Mesendoderm (in vitro differentiated cells): ENCODE data around the gene MYO6.

ENCODE experiments used
- DNase-seq: peaks from one replicate; pipeline ENCODE4 v3.0.0; 2013
- H2AK5ac ChIP-seq: 2 replicates; pipeline ENCODE4 v1.6.1; 2013; ENCODE audit warnings: low read length, inconsistent platforms
- H2BK120ac ChIP-seq: 2 replicates; pipeline ENCODE4 v1.6.1; 2013; ENCODE audit warnings: low read depth, mild to moderate bottlenecking, low read length, moderate library complexity, mixed read lengths
- H2BK15ac ChIP-seq: replicated peaks from 2 replicates; pipeline ENCODE4 v1.6.1; 2013; ENCODE audit warnings: low read depth, mild to moderate bottlenecking, moderate library complexity
- H2BK5ac ChIP-seq: 2 replicates; pipeline ENCODE4 v1.6.1; 2013; ENCODE audit warnings: low read length, inconsistent platforms
- H3K18ac ChIP-seq: 2 replicates; pipeline ENCODE4 v1.6.1; 2013; ENCODE audit warnings: mild to moderate bottlenecking, low read length, mixed read lengths
- H3K23ac ChIP-seq: one replicate; pipeline ENCODE4 v1.6.1; 2013; ENCODE audit warnings: low read length
- H3K27ac ChIP-seq: 2 replicates; pipeline ENCODE4 v1.5.1; 2013; ENCODE audit warnings: low read depth, mild to moderate bottlenecking, inconsistent platforms, low read length, moderate library complexity
- H3K27me3 ChIP-seq: 2 replicates; pipeline ENCODE4 v1.6.1; 2013; ENCODE audit warnings: low read length, control low read depth, mild to moderate bottlenecking, inconsistent platforms; ENCODE audit not compliant: insufficient read depth, poor library complexity
- H3K36me3 ChIP-seq: 2 replicates; pipeline ENCODE4 v1.6.1; 2013; ENCODE audit warnings: low read length, inconsistent platforms; ENCODE audit not compliant: control insufficient read depth, insufficient read depth
- H3K4ac ChIP-seq: one replicate; pipeline ENCODE4 v1.6.1; 2013; ENCODE audit warnings: low read depth, mild to moderate bottlenecking, low read length, moderate library complexity
- H3K4me1 ChIP-seq: 2 replicates; pipeline ENCODE4 v1.6.1; 2013; ENCODE audit warnings: low read depth, low read length, inconsistent platforms; ENCODE audit not compliant: control insufficient read depth
- H3K4me2 ChIP-seq: 2 replicates; pipeline ENCODE4 v1.6.1; 2013; ENCODE audit warnings: low read length
- H3K4me3 ChIP-seq: 2 replicates; pipeline ENCODE4 v1.5.1; 2013; ENCODE audit warnings: mild to moderate bottlenecking, low read length
- H3K56ac ChIP-seq: one replicate; pipeline ENCODE4 v1.6.1; 2013; ENCODE audit warnings: low read length
- H3K79me1 ChIP-seq: 2 replicates; pipeline ENCODE4 v1.6.1; 2013; ENCODE audit warnings: low read length, inconsistent platforms
- H3K79me2 ChIP-seq: 2 replicates; pipeline ENCODE4 v1.6.1; 2013; ENCODE audit warnings: mild to moderate bottlenecking, low read length; ENCODE audit not compliant: control insufficient read depth, insufficient read depth
- H3K9ac ChIP-seq: 2 replicates; pipeline ENCODE4 v1.6.1; 2013; ENCODE audit warnings: low read length, inconsistent platforms
- H4K5ac ChIP-seq: one replicate; pipeline ENCODE4 v1.6.1; 2013; ENCODE audit warnings: low read length
- H4K8ac ChIP-seq: one replicate; pipeline ENCODE4 v1.6.1; 2013; ENCODE audit warnings: low read depth, mild to moderate bottlenecking, control low read depth, low read length, moderate library complexity
- WGBS: extraction: QIAGEN DNeasy Blood & Tissue Kit; methylation state at CpG from one replicate; pipeline ENCODE4 v1.1.7; 2013; ENCODE audit warnings: low lambda C conversion rate, missing lambda C conversion rate; ENCODE audit not compliant: insufficient coverage; ENCODE audit errors: extremely low coverage; 5-methylcytosine and 5-hydroxymethylcytosine counted together

MYO6 gene

DNA sequence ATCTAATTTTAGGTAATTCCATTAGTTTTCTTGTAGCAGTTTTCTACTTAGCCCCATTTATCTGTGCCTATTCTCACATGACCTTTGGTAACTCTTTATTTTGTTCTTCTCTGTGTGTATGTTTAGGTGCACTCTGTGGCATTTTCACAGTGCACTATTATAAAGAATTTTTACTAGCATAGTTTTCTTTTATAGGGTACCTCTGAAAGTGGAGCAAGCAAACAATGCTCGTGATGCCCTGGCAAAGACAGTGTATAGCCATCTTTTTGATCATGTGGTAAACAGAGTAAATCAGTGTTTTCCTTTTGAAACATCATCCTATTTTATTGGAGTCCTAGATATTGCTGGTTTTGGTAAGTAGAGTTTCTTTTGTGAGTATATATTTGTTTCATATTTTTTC is 107.9 kb downstream of the MYO6 start:
- no CpG with 5 or more reads among the region's 1 CpG for WGBS
- Histone ChIP-seq H2BK120ac (no peak overlapping the region), H3K36me3 (no peaks in the 10 kb centered on the region), H3K4ac (no peak overlapping the region), H2BK15ac (no peak overlapping the region), H2AK5ac (no peak overlapping the region), H3K79me2 (no peaks in the 10 kb centered on the region), H4K5ac (no peak overlapping the region), H3K56ac (no peak overlapping the region), H3K9ac (no peak overlapping the region), H3K4me3 (no peak overlapping the region), H3K27me3 (no peaks in the 10 kb centered on the region), H3K27ac (no peak overlapping the region), H3K18ac (no peak overlapping the region), H3K23ac (no peak overlapping the region), H4K8ac (no peak overlapping the region), H3K4me2 (no peak overlapping the region), H3K4me1 (no peaks in the 10 kb centered on the region), H2BK5ac (no peak overlapping the region), H3K79me1 (no peaks in the 10 kb centered on the region)
- no peak for DNase-seq

GRCh38 chr6:75863001-75863400 is 114.0 kb downstream of the MYO6 start:
- no peak overlapping the region for H3K4me2 ChIP-seq
- no peaks in the 10 kb centered on the region for H3K79me1 ChIP-seq
- no peaks in the 10 kb centered on the region for H3K4me1 ChIP-seq
- H3K56ac ChIP-seq, result no peak overlapping the region
- H3K27ac ChIP-seq, result no peak overlapping the region
- no peak overlapping the region for H4K5ac ChIP-seq
- H3K23ac ChIP-seq, result no peak overlapping the region
- DNase-seq, result no peak
- H3K18ac ChIP-seq, result no peak overlapping the region
- no peak overlapping the region for H3K4ac ChIP-seq
- H2BK15ac ChIP-seq, result no peak overlapping the region
- no CpG with 5 or more reads among the region's 3 CpGs for WGBS
- no peaks in the 10 kb centered on the region for H3K27me3 ChIP-seq
- H2AK5ac ChIP-seq, result no peak overlapping the region
- H3K9ac ChIP-seq, result no peak overlapping the region
- no peak overlapping the region for H2BK120ac ChIP-seq
- H3K79me2 ChIP-seq, result no peaks in the 10 kb centered on the region
- H2BK5ac ChIP-seq, result no peak overlapping the region
- no peaks in the 10 kb centered on the region for H3K36me3 ChIP-seq
- H3K4me3 ChIP-seq, result no peak overlapping the region
- H4K8ac ChIP-seq, result no peak overlapping the region

- H3K36me3 ChIP-seq, result no peaks in the 10 kb centered on the region
- no CpG with 5 or more reads among the region's 3 CpGs for WGBS
- H3K9ac ChIP-seq, result no peak overlapping the region
- no peaks in the 10 kb centered on the region for H3K4me1 ChIP-seq
- H3K27me3 ChIP-seq, result no peaks in the 10 kb centered on the region
- no peak overlapping the region for H4K8ac ChIP-seq
- H3K27ac ChIP-seq, result no peak overlapping the region
- no peak overlapping the region for H3K56ac ChIP-seq
- H2BK120ac ChIP-seq, result no peak overlapping the region
- no peaks in the 10 kb centered on the region for H3K79me2 ChIP-seq
- H2BK5ac ChIP-seq, result no peak overlapping the region
- no peak overlapping the region for H2AK5ac ChIP-seq
- H4K5ac ChIP-seq, result no peak overlapping the region
- no peaks in the 10 kb centered on the region for H3K79me1 ChIP-seq
- no peak overlapping the region for H3K23ac ChIP-seq
- H3K18ac ChIP-seq, result no peak overlapping the region
- H3K4me2 ChIP-seq, result no peak overlapping the region
- no peak overlapping the region for H2BK15ac ChIP-seq
- no peak overlapping the region for H3K4me3 ChIP-seq
- DNase-seq, result no peak
- H3K4ac ChIP-seq, result no peak overlapping the region
Observed at GRCh38 chr6:75863784-75864183, 114.7 kb downstream of the MYO6 start.

GRCh38 chr6:75864446-75864845 is 115.4 kb downstream of the MYO6 start:
- Histone ChIP-seq H3K4ac (no peak overlapping the region), H3K79me1 (no peaks in the 10 kb centered on the region), H4K8ac (no peak overlapping the region), H3K4me1 (no peaks in the 10 kb centered on the region), H3K4me2 (no peak overlapping the region), H3K9ac (no peak overlapping the region), H2BK15ac (no peak overlapping the region), H2BK120ac (no peak overlapping the region), H3K23ac (no peak overlapping the region), H3K18ac (no peak overlapping the region), H3K36me3 (no peaks in the 10 kb centered on the region), H2BK5ac (no peak overlapping the region), H4K5ac (no peak overlapping the region), H3K27me3 (no peaks in the 10 kb centered on the region), H3K4me3 (no peak overlapping the region), H2AK5ac (no peak overlapping the region), H3K79me2 (no peaks in the 10 kb centered on the region), H3K56ac (no peak overlapping the region), H3K27ac (no peak overlapping the region)
- DNase-seq, result no peak
- WGBS, result no CpG with 5 or more reads among the region's 2 CpGs

DNA sequence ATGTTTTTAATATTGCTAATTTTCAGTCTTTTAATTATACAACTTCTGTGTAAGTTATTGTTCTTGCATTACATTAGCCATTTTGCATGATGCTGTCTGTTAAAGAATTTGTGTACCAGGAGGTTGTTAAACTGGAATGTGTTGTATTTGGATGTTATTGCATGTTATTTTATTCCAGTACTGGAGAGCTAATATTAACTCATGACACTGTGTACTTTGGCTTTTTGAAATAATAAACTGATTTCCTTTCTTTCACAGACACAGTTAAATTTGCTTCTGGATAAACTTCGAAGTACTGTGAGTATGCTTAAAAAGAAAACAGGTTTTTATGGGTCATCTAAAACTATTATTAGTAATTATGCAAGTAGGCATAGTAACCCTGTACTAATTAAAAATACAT is 121.3 kb downstream of the MYO6 start:
- H3K27me3 ChIP-seq, result no peaks in the 10 kb centered on the region
- H2BK15ac ChIP-seq, result no peak overlapping the region
- no peaks in the 10 kb centered on the region for H3K4me1 ChIP-seq
- no peak overlapping the region for H3K27ac ChIP-seq
- no peak for DNase-seq
- no peak overlapping the region for H4K8ac ChIP-seq
- no peak overlapping the region for H3K4me3 ChIP-seq
- H2AK5ac ChIP-seq, result no peak overlapping the region
- no peak overlapping the region for H3K56ac ChIP-seq
- H3K18ac ChIP-seq, result no peak overlapping the region
- WGBS, result no CpG with 5 or more reads among the region's 1 CpG
- no peaks in the 10 kb centered on the region for H3K36me3 ChIP-seq
- H3K4ac ChIP-seq, result no peak overlapping the region
- H2BK120ac ChIP-seq, result no peak overlapping the region
- H4K5ac ChIP-seq, result no peak overlapping the region
- H3K4me2 ChIP-seq, result no peak overlapping the region
- no peaks in the 10 kb centered on the region for H3K79me1 ChIP-seq
- no peak overlapping the region for H3K9ac ChIP-seq
- no peak overlapping the region for H3K23ac ChIP-seq
- H3K79me2 ChIP-seq, result no peaks in the 10 kb centered on the region
- H2BK5ac ChIP-seq, result no peak overlapping the region

DNA sequence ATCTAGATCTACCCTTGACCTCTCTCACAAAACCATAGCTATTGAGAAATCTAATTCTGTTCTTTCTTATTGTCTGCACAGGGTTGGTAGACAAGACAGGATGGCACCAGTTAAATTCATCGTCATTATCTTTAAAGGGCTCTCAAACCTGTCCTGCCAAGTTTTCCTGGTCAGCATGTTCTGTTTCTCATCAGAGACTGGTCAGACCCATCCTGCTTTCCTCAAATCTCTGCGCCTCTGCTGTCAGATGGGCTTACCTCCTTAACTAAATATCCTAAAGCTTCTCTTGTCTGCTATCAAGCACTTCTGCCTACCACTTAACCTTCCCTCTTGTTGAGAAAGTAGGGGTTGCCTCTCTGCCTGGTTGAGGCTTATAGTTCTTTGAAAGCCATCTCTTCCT is 125.2 kb downstream of the MYO6 start:
- Histone ChIP-seq H2BK15ac (no peak overlapping the region), H3K18ac (no peak overlapping the region), H3K4me3 (no peak overlapping the region), H3K4me2 (no peak overlapping the region), H2BK5ac (no peak overlapping the region), H3K79me1 (no peaks in the 10 kb centered on the region), H3K36me3 (no peaks in the 10 kb centered on the region), H3K27ac (no peak overlapping the region), H3K23ac (no peak overlapping the region), H3K79me2 (no peaks in the 10 kb centered on the region), H3K4me1 (no peaks in the 10 kb centered on the region), H4K8ac (no peak overlapping the region), H2AK5ac (no peak overlapping the region), H3K56ac (no peak overlapping the region), H3K9ac (no peak overlapping the region), H3K4ac (no peak overlapping the region), H2BK120ac (no peak overlapping the region), H3K27me3 (no peaks in the 10 kb centered on the region), H4K5ac (no peak overlapping the region)
- no CpG with 5 or more reads among the region's 2 CpGs for WGBS
- no peak for DNase-seq
